Mesothelial cell of epicardium (in vitro differentiated cells): ENCODE data around the gene LRRFIP1. TPM values are rescaled to one million over a fixed set of nuclear protein-coding genes. Genes with fewer than 3 reads are reported as not detected.

Experiments used
- DNase-seq, 2 experiments: peaks; one replicate each; pipeline ENCODE4 v3.0.0; 2021; ENCODE audit warnings: low spot score in 2 of 2; ENCODE audit not compliant: unreplicated experiment in 2 of 2
- H3K27ac Mint-ChIP-seq: 2 replicates; pipeline ENCODE4 v1.8.0; 2021; ENCODE audit warnings: mixed read lengths
- H3K27me3 Mint-ChIP-seq: 2 replicates; pipeline ENCODE4 v1.8.0; 2021; ENCODE audit warnings: low read depth, mixed read lengths
- H3K36me3 Mint-ChIP-seq: 2 replicates; pipeline ENCODE4 v1.8.0; 2021; ENCODE audit warnings: mixed read lengths
- H3K4me1 Mint-ChIP-seq: 2 replicates; pipeline ENCODE4 v1.8.0; 2021; ENCODE audit warnings: mixed read lengths
- H3K4me3 Mint-ChIP-seq: 2 replicates; pipeline ENCODE4 v1.8.0; 2021; ENCODE audit warnings: mild to moderate bottlenecking, moderate library complexity, mixed read lengths
- H3K9me3 Mint-ChIP-seq: 2 replicates; pipeline ENCODE4 v1.8.0; 2021; ENCODE audit warnings: mixed read lengths
- total RNA-seq: library from RNA; stranded (reverse); gene quantifications from 3 replicates; pipeline ENCODE4 v1.2.1, GENCODE V29; 2021
- TF ChIP-seq, protein P1 (sequence below): fragments of 200-600 bp; sonication (generic); IDR thresholded peaks from one replicate; pipeline ENCODE4 v1.5.0; 2021; ENCODE audit warnings: antibody characterized with exemption; ENCODE audit not compliant: unreplicated experiment

LRRFIP1 gene
- total RNA-seq, 1 donor from 2014 or later = 47.5 TPM

DNA sequence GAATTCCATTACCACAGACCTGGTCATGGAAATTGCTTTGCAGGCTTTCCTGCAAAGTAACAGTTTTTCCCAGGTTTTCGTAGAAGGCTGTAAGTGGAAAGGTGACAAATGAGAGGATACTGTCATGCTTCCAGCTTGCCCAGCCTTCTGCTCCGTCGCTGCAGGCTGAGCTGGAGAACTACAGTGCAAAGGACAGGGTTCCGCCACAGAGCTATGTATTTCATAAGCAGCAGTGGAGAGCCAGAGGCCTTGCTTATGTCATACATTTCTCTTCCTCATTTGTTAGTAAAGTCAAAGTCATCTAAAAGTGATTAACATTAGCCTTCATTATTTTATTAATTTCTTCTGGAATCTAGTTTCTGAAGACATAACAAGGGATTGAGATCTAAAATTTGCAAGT, 98.3 kb downstream of the LRRFIP1 start:
- Mint-ChIP-seq H3K4me1 (peaks cover 66% of the 10 kb centered on the region), H3K27me3 (no peaks in the 10 kb centered on the region), H3K36me3 (no peaks in the 10 kb centered on the region), H3K9me3 (no peaks in the 10 kb centered on the region), H3K4me3 (no peak overlapping the region), H3K27ac (no peak overlapping the region)
- TF ChIP-seq, protein P1, sequence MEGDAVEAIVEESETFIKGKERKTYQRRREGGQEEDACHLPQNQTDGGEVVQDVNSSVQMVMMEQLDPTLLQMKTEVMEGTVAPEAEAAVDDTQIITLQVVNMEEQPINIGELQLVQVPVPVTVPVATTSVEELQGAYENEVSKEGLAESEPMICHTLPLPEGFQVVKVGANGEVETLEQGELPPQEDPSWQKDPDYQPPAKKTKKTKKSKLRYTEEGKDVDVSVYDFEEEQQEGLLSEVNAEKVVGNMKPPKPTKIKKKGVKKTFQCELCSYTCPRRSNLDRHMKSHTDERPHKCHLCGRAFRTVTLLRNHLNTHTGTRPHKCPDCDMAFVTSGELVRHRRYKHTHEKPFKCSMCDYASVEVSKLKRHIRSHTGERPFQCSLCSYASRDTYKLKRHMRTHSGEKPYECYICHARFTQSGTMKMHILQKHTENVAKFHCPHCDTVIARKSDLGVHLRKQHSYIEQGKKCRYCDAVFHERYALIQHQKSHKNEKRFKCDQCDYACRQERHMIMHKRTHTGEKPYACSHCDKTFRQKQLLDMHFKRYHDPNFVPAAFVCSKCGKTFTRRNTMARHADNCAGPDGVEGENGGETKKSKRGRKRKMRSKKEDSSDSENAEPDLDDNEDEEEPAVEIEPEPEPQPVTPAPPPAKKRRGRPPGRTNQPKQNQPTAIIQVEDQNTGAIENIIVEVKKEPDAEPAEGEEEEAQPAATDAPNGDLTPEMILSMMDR = no peak
- no peak for DNase-seq

DNA sequence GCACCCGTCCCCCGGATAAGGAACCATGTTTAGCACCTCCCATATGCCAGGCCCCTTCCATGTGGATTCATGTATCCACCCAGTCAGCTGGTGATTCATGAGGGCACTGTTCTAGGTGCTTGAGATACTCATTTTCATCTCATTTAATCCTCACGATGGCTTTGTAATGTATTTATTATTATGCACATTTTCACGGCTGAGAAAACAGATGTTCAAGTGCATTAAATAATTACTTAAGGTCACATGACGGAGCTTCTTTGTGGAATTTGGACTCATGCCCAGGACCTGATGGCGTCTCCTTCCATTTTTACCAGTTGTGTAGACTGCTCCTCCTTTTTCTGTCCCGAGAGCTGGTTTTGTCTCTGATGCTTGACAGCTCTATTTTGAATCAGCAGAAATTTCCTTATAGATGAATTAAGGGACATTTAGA, 99.0 kb downstream of the LRRFIP1 start:
- TF ChIP-seq, protein P1 = no peak
- no peak overlapping the region for H3K4me3 Mint-ChIP-seq
- H3K27ac Mint-ChIP-seq = peak overlapping the region; percentile 65
- H3K4me1 Mint-ChIP-seq = peaks cover 66% of the 10 kb centered on the region
- H3K36me3 Mint-ChIP-seq = no peaks in the 10 kb centered on the region
- no peaks in the 10 kb centered on the region for H3K27me3 Mint-ChIP-seq
- no peak for DNase-seq
- no peaks in the 10 kb centered on the region for H3K9me3 Mint-ChIP-seq

DNA sequence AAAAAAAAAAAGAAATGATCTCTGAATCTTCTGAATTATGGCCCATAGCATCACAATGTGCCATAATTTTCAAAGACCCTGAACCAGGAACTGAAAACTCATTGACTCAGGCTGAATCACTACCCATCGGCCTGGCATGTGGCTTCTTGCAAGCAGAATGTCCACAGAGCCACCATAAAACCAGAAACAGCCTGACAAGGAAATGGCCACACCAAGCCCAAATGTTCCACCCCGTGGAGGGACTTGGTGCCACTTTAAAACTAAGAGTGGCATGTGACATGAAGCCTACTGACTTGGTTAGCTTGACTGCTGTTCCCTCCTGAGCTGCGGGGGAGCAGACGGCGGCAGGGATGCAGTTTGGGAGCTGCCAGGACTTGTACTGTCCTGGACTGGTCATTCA, 100.0 kb downstream of the LRRFIP1 start:
- no peak for DNase-seq
- H3K27ac Mint-ChIP-seq = peak overlapping the region; percentile 52
- H3K36me3 Mint-ChIP-seq = no peaks in the 10 kb centered on the region
- peaks cover 67% of the 10 kb centered on the region for H3K4me1 Mint-ChIP-seq
- TF ChIP-seq, protein P1 = no peak
- no peak overlapping the region for H3K4me3 Mint-ChIP-seq
- no peaks in the 10 kb centered on the region for H3K9me3 Mint-ChIP-seq
- no peaks in the 10 kb centered on the region for H3K27me3 Mint-ChIP-seq

DNA sequence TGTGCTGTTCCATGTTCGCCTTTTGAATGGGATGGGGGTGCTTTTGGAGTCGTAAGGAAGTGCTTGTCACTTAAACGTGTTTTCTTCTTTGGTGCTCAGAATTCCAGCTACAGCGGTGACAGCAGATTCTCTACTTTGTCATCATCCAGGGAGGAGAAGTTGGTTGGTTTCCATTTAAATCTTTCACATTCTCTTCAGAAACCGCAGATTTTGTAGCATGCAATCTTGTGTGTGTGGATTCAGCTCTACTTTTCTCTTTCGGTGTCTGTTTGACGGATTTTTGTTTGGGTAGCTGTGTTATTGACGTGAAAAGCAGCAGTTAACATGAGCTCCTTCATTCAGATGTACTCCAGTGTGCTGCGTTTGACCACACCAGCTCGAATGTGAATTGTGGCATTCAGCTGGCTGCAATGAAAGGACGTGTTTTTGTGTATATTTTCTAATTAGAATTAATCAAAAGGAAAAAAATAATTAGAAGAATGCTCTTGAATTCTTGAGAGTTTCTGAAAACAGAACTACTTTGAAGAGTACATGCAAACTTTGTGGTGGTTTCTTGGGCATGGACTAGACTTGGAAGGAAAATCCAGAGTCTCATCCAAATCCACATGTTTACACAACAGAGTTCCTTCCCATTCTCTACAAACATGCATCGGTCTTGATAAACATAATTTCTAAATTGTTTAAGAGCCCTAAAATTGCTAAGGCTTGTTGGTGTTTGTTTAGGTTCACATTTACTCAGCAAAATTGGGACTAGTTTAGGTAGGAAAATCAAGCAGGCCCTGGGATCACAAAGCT, 102.5 kb downstream of the LRRFIP1 start:
- TF ChIP-seq, protein P1 = no peak
- no peak for DNase-seq
- peaks cover 70% of the 10 kb centered on the region for H3K4me1 Mint-ChIP-seq
- no peaks in the 10 kb centered on the region for H3K27me3 Mint-ChIP-seq
- H3K27ac Mint-ChIP-seq = no peak overlapping the region
- no peak overlapping the region for H3K4me3 Mint-ChIP-seq
- H3K36me3 Mint-ChIP-seq = no peaks in the 10 kb centered on the region
- H3K9me3 Mint-ChIP-seq = no peaks in the 10 kb centered on the region

DNA sequence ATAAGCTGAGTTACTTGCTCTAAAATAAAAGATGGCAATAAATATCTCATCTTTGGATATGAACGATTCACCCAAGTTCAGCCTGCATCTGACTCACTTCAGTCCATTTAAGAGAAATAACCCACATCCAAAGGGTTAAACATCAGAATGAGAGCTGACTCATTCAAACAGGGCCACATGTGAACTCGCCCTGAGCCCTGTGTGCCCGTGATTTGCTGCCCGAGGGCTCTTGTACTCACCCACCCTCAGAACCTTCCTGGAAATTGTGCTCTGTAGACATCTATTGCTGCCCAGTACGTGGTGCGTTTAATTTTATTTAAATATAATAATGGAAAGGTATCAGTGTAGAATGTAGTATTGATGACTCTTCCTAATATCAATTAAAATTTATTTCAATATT, 104.3 kb downstream of the LRRFIP1 start:
- DNase-seq = no peak
- H3K4me1 Mint-ChIP-seq = peaks cover 74% of the 10 kb centered on the region
- H3K4me3 Mint-ChIP-seq = no peak overlapping the region
- no peaks in the 10 kb centered on the region for H3K36me3 Mint-ChIP-seq
- no peaks in the 10 kb centered on the region for H3K9me3 Mint-ChIP-seq
- H3K27me3 Mint-ChIP-seq = no peaks in the 10 kb centered on the region
- H3K27ac Mint-ChIP-seq = no peak overlapping the region
- TF ChIP-seq, protein P1 = no peak
